Measurements from ENCODE around the gene LUZP2. TPM values are rescaled to one million over a fixed set of nuclear protein-coding genes. Genes with fewer than 3 reads are reported as not detected.

LUZP2 gene
- total RNA-seq, 1 experiment from 2014 or later: not detected

DNA sequence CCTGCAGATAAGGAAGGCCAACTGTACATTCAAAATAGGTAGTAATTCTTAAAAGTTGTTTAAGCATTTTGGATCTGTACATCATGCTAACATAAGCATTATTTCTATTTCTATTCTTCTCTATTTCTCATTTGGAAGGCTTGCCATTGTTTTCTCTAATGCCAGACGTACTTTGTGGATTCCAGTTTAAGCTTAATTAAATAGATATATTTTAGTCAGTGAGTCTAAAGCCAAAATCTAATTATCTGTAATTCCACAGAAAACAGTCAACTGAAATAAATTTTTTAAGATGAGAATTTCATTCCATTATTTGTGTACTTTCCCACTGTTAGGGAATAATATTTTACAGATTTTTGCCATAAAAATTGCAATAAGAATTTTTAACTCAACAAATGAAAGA lies 123.0 kb downstream of the LUZP2 start:
- Histone ChIP-seq H3K27me3 (replicated peaks; ENCODE audit: control insufficient read depth, insufficient read depth, low read length) (no peaks in the 10 kb centered on the region), H3K4me3 (ENCODE audit: low read depth, low read length) (no peak overlapping the region), H3K36me3 (ENCODE audit: control insufficient read depth, insufficient read depth, low read length) (no peaks in the 10 kb centered on the region), H3K4me1 (peaks cover 10% of the 10 kb centered on the region; the same call in 1 of the 2 replicates), H3K9me3 (no peaks in the 10 kb centered on the region)
- no TSS peak for BruUV-seq (replicated peaks)
- H3K4me1 Mint-ChIP-seq (ENCODE audit: low read depth, unreplicated experiment): peaks cover 7% of the 10 kb centered on the region
- CTCF ChIA-PET: no interaction called here
- intact Hi-C loops (cut with micrococcal nuclease; ENCODE audit: unreplicated experiment): no loop called here
- H3K36me3 Mint-ChIP-seq (ENCODE audit: insufficient read depth, unreplicated experiment): no peaks in the 10 kb centered on the region
- no peaks in the 10 kb centered on the region for H3K27me3 Mint-ChIP-seq (ENCODE audit: insufficient read depth, unreplicated experiment)
- TF ChIP-seq, protein P1, sequence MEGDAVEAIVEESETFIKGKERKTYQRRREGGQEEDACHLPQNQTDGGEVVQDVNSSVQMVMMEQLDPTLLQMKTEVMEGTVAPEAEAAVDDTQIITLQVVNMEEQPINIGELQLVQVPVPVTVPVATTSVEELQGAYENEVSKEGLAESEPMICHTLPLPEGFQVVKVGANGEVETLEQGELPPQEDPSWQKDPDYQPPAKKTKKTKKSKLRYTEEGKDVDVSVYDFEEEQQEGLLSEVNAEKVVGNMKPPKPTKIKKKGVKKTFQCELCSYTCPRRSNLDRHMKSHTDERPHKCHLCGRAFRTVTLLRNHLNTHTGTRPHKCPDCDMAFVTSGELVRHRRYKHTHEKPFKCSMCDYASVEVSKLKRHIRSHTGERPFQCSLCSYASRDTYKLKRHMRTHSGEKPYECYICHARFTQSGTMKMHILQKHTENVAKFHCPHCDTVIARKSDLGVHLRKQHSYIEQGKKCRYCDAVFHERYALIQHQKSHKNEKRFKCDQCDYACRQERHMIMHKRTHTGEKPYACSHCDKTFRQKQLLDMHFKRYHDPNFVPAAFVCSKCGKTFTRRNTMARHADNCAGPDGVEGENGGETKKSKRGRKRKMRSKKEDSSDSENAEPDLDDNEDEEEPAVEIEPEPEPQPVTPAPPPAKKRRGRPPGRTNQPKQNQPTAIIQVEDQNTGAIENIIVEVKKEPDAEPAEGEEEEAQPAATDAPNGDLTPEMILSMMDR (IDR thresholded peaks at IDR 0.05; ENCODE audit: insufficient read depth in 1 of 2, low read depth in 1 of 2, low read length in 1 of 2, severe bottlenecking in 1 of 2, unreplicated experiment in 1 of 2): no peak
- no peak overlapping the region for H3K4me3 Mint-ChIP-seq (ENCODE audit: unreplicated experiment)
- no peak overlapping the region for H3K27ac Mint-ChIP-seq (ENCODE audit: unreplicated experiment)
- H3K9me3 Mint-ChIP-seq (ENCODE audit: unreplicated experiment): no peaks in the 10 kb centered on the region
- POLR2A ChIA-PET: no interaction called here
- no peak for DNase-seq

DNA sequence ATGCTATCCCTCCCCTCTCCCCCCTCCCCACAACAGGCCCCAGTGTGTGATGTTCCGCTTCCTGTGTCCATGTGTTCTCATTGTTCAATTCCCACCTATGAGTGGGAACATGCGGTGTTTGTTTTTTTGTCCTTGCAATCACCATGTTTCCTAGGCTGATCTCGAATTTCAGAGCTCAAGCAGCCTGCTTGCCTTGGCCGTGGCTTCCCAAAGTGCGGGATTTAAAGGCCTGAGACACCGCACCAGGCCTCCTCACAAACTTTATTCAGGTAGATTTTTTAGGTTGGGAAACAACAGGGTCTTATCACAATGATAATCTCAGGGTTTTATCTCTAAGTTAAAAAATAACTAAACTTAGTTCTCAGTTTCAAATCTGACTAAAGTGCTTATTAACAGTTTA lies 125.4 kb downstream of the LUZP2 start:
- CTCF ChIA-PET: no interaction called here
- intact Hi-C loops (cut with micrococcal nuclease; ENCODE audit: unreplicated experiment): no loop called here
- H3K27me3 Mint-ChIP-seq (ENCODE audit: insufficient read depth, unreplicated experiment): no peaks in the 10 kb centered on the region

DNA sequence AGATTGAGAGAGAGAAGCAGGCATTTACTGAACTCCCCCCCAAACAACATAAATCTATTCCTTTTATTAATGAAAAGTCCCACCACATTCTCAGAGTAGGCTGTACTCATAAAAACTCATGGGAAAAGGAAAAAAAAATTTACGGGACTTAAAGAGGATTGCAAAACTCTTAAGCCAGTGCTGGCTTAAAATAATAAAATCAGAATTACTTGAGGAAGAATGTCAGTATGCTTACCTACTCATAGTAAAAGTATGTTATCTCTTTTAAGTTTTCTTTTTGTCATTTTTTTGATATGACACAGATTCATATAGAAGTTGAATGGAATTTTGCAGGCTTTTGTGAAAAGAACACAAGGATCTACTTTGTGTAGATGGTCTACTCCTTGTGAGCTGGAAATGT lies 126.3 kb downstream of the LUZP2 start:
- Histone ChIP-seq H3K9me3 (no peaks in the 10 kb centered on the region), H3K4me3 (ENCODE audit: low read depth, low read length) (no peak overlapping the region), H3K36me3 (ENCODE audit: control insufficient read depth, insufficient read depth, low read length) (no peaks in the 10 kb centered on the region), H3K27me3 (replicated peaks; ENCODE audit: control insufficient read depth, insufficient read depth, low read length) (no peaks in the 10 kb centered on the region), H3K4me1 (peaks cover 10% of the 10 kb centered on the region; the same call in 1 of the 2 replicates)
- no peak for DNase-seq
- Mint-ChIP-seq H3K9me3 (ENCODE audit: unreplicated experiment) (no peaks in the 10 kb centered on the region), H3K36me3 (ENCODE audit: insufficient read depth, unreplicated experiment) (no peaks in the 10 kb centered on the region), H3K27me3 (ENCODE audit: insufficient read depth, unreplicated experiment) (no peaks in the 10 kb centered on the region), H3K27ac (ENCODE audit: unreplicated experiment) (no peak overlapping the region), H3K4me3 (ENCODE audit: unreplicated experiment) (no peak overlapping the region), H3K4me1 (ENCODE audit: low read depth, unreplicated experiment) (peaks cover 7% of the 10 kb centered on the region)
- CTCF ChIA-PET: no interaction called here
- intact Hi-C loops (cut with micrococcal nuclease; ENCODE audit: unreplicated experiment): no loop called here
- POLR2A ChIA-PET: no interaction called here
- BruUV-seq (replicated peaks): no TSS peak
- TF ChIP-seq, protein P1 (IDR thresholded peaks at IDR 0.05; ENCODE audit: insufficient read depth in 1 of 2, low read depth in 1 of 2, low read length in 1 of 2, severe bottlenecking in 1 of 2, unreplicated experiment in 1 of 2): no peak

More for the DNA sequence above, 125.4 kb downstream of the LUZP2 start:
- H3K4me1 ChIP-seq: peaks cover 10% of the 10 kb centered on the region; the same call in 1 of the 2 replicates
- H3K36me3 ChIP-seq (ENCODE audit: control insufficient read depth, insufficient read depth, low read length): no peaks in the 10 kb centered on the region
- no peaks in the 10 kb centered on the region for H3K36me3 Mint-ChIP-seq (ENCODE audit: insufficient read depth, unreplicated experiment)
- no peak for DNase-seq
- H3K4me3 Mint-ChIP-seq (ENCODE audit: unreplicated experiment): no peak overlapping the region
- H3K27me3 ChIP-seq (replicated peaks; ENCODE audit: control insufficient read depth, insufficient read depth, low read length): no peaks in the 10 kb centered on the region
- H3K4me1 Mint-ChIP-seq (ENCODE audit: low read depth, unreplicated experiment): peaks cover 7% of the 10 kb centered on the region
- POLR2A ChIA-PET: no interaction called here
- no peak overlapping the region for H3K27ac Mint-ChIP-seq (ENCODE audit: unreplicated experiment)
- TF ChIP-seq, protein P1 (IDR thresholded peaks at IDR 0.05; ENCODE audit: insufficient read depth in 1 of 2, low read depth in 1 of 2, low read length in 1 of 2, severe bottlenecking in 1 of 2, unreplicated experiment in 1 of 2): no peak
- H3K4me3 ChIP-seq (ENCODE audit: low read depth, low read length): no peak overlapping the region
- H3K9me3 ChIP-seq: no peaks in the 10 kb centered on the region
- no TSS peak for BruUV-seq (replicated peaks)
- no peaks in the 10 kb centered on the region for H3K9me3 Mint-ChIP-seq (ENCODE audit: unreplicated experiment)

All from Caco-2 (cell line).